Measurements from ENCODE around the gene ZNF398.

Gene ZNF398

DNA sequence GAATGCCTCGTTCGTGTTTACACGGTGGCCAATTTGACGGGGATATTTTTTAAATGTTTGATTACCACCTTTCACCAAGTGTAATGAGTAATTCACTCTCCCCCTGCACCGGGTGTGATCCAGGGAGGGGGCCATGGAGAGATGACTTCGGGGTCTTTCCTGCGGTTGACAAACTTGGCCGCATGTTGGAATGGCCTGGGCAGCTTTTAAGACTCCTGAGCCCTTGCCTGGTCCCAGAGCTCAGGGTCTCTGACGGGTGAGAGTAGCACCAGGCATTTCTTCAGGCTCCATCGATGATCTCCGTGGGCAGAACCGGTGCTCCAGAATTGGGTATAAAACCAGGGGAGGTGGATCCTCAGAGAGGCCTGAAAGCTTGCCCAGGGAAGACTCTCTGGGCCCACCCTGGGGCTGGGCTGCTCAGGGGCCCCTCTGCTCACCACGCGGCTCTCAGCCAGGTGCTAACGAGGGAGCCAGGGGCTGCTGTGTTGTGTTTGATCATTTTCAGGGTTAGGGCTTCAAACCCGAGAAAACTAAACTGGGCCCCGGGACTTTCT, 49.0 kb downstream of the ZNF398 start:
- no peak for DNase-seq (ENCODE audit: low read depth)

DNA sequence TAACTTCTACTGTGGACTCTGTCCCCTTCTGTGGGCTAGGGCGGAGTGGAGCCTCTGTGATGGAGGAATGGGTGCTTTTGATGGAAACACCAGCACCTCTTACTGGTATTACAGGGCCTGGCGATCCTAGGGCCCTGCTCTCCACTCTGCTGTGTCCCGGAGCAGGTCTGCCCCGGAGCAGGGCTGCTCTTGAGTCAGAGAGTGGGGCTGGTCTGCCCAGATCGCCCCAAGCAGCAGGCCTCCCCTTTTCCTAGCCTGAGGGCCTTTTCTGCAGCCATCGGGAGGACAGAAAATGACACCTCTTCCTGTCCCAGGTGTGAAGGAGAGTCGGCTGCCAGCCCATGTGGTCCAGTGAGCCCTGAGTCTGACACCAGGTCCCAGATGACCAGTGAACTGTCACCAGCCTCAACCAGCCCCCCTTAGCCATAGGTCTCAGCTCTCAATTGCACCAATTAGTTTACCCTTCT, 49.5 kb downstream of the ZNF398 start:
- DNase-seq (ENCODE audit: low read depth), result peak; percentile 47

DNA sequence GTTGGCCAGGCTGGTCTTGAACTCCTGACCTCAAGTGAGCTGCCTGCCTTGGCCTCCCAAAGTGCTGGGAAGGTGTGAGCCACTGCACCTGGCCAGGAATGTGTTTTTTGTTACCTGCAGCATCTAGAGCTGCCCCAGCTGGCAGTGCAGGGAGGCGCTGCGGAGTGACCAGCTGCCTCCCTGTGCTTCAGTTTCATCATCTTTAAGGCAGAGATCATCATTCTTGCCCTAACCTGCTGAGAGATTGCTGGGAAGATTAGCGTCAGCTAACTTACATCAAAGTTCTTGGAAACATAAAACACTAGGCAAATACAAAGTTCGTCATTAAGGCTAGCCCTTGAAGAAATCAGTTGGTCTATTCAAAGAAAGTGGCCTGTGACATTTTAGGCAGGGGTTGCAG, 50.4 kb downstream of the ZNF398 start:
- no peak for DNase-seq (ENCODE audit: low read depth)

GRCh38 chr7:149198161-149198816, 51.0 kb downstream of the ZNF398 start:
- DNase-seq (ENCODE audit: low read depth), result no peak

DNA sequence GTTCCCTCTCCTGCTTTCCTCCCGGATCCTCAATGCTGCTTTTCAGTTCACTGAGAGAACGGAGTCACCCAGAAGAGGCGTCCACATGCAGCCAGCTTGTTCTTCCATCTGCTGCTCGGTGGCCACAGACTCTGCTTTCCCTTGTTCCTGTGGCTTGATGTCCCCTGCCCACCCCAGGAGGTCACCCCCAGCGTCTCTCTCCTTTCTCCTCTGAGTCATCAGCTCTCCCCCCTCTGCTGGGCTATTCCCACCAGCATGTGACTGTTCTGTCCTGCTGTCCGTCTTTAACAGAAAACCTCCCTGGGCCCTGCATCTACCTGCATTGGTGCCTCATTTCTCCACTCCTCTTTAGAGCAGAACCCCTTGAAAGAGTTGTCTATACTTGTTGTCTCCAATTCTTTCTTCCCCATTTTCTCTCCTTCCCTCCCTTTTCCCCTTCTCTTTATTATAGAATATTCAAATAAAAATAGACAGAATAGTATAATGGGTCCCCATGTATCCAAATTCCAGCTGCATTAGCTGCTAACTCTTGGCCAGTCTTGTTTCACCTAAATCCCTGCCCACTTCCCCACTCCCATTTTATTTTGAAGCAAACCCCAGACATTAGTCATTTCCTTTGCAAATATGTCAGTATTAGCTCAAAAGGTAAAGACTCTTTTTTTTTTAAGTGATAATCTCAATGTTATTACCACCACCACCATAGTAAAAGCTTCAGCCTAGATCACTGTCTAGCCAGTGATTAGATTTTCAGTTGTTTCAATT, 52.2 kb downstream of the ZNF398 start:
- peak; percentile 16 for DNase-seq (ENCODE audit: low read depth)

DNA sequence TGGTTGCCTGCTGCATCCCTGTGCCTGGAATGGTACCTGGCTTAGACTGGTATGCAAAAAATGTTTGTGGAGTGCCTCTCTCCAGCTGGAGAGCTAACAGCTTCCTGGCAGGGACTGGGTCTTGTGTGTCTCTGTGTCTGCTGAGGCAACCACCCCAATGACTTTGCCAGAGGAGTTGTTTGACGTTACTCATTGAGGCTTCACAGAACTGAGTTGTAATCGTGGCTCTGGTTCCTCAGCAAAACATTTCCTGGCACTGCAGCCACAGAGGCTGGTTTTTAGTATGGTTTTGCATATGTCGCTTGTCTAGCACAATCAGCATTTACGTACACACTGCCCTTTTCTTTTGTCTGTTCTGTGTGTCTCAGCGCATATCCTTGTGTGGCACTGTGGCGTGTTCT, 55.6 kb downstream of the ZNF398 start:
- no peak for DNase-seq (ENCODE audit: low read depth)

DNA sequence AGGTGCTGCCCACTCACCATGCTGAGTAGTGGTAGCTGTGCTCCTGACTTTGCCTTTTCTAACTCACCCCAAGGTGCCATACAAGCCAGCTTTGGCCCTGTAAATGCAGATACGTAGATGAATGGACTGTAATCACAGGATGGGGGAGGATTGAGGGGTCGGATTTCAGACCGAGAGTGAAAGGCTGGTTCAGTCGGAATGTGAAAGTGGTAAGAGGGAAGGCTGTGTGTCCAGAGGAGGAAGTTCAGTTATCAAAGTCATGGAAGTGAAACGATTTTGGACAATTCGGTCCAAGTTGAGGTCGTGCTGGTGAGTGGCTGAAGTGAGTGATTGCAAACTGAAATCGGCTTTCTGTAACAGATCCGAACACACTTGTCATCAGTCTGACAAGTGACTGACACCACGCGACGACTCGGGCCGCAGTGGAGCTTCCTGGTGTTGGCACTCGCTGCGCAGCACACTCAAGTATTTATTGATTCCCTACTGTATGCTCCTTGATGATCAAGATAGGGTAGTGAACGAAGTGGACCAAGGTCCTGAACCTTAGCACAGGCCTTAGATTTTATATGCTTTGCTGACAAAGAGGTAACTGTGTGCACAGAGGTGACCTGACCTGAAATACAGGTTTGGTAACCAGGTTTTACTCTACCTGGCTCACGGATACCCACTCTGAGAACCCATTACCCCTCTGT, 58.6 kb downstream of the ZNF398 start:
- no peak for DNase-seq (ENCODE audit: low read depth)

- no peak for DNase-seq (ENCODE audit: low read depth)
These were observed 60.2 kb downstream of the ZNF398 start for GRCh38 chr7:149207324-149208035.

GRCh38 chr7:149209518-149210269, 62.4 kb downstream of the ZNF398 start:
- peak; percentile 80 for DNase-seq (ENCODE audit: low read depth)

DNA sequence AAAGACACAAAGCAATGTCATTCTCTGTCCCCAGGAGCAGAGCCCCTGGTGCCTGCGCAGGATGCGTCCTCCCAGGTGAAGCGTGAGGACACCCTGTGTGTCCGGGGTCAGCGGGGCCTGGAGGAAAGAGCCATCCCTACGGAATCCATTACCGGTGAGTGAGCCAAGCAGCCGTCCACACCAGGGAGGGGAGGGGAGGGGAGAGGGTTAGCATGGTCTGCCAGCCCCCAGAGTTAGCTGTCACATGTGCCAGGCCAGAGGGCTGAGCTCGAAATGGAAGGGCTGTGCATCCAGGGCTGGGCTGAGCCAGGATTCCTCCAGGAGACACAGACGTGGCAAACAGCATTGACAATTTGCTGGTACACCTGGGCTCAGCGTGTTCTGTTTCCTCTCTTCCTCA, 63.3 kb downstream of the ZNF398 start:
- DNase-seq (ENCODE audit: low read depth), result no peak

GRCh38 chr7:149214020-149214720, 66.9 kb downstream of the ZNF398 start:
- no peak for DNase-seq (ENCODE audit: low read depth)

DNA sequence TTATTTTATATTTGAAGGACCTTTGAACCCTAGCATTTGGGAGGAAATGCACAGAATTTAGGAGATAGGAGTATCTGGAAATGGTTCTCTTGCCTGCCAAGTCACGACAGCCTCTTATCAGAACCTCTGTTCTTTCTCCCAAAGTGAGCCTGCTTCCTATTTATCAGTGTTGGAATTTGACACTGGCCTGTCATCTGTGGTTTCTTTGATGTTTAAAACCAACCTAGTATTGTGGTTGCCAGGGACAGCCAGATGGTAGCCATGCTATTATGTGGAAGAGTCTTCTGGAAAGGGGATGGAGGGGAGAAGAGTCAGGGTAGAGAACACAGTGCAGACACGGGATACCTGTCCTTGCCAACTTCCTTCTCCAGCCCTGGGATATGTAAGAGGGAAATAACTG, 69.1 kb downstream of the ZNF398 start:
- no peak for DNase-seq (ENCODE audit: low read depth)

- DNase-seq (ENCODE audit: low read depth), result no peak
These were observed 70.3 kb downstream of the ZNF398 start for GRCh38 chr7:149217570-149217969.

GRCh38 chr7:149218469-149219420, 71.5 kb downstream of the ZNF398 start:
- peak; percentile 34 for DNase-seq (ENCODE audit: low read depth)

GRCh38 chr7:149220534-149220933, 73.3 kb downstream of the ZNF398 start:
- peak; percentile 96 for DNase-seq (ENCODE audit: low read depth)

DNA sequence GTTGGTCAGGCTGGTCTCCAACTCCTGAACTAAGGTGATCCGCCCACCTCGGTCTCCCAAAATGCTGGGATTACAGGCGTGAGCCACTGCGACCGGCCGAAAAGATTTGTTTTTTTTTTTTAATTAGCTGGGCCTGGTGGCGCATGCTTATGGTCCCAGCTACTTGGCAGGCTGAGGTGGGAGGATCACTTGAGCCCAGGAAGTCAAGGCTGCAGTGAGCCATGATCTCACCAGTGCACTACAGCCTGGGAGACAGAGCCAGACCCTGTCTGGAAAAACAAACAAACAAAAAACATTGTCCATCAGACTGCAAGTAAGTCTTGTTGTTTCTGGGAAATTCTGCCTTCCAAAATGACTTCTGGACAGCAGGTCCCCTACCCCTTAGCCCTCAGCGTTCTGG, 75.9 kb downstream of the ZNF398 start:
- no peak for DNase-seq (ENCODE audit: low read depth)

- no peak for DNase-seq (ENCODE audit: low read depth)
These were observed 76.5 kb downstream of the ZNF398 start for GRCh38 chr7:149223761-149224160.

DNA sequence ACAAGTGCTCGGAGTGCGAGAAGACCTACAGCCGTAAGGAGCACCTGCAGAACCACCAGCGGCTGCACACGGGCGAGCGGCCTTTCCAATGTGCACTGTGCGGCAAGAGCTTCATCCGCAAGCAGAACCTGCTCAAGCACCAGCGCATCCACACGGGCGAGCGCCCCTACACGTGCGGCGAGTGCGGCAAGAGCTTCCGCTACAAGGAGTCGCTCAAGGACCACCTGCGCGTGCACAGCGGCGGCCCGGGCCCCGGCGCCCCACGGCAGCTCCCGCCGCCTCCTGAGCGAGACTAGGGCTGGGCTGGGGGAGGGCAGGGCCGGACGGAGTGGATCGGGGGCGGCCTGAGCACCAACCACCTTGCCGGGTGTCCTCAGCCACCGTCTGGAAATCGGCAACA, 77.1 kb downstream of the ZNF398 start:
- DNase-seq (ENCODE audit: low read depth), result no peak

DNA sequence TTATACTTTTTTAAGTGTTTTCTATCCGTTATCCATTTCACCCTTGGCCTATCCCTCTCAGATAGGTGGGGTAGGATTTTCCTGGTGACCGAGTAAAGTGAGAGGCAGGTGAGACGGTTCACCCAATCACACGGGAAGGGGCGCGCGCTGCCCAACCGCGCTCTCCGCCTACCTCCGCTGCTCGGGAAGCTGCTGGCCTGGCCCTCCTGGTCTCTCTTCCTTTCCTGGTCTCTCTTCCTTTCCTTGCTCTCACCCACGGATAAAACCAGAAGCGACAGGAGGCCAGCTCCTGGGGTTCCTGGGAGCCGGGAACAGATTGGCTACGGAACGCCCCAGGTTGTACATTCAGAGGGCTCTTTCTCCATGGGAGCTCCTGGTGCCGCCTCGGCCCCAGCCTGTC, 77.9 kb downstream of the ZNF398 start:
- no peak for DNase-seq (ENCODE audit: low read depth)

DNA sequence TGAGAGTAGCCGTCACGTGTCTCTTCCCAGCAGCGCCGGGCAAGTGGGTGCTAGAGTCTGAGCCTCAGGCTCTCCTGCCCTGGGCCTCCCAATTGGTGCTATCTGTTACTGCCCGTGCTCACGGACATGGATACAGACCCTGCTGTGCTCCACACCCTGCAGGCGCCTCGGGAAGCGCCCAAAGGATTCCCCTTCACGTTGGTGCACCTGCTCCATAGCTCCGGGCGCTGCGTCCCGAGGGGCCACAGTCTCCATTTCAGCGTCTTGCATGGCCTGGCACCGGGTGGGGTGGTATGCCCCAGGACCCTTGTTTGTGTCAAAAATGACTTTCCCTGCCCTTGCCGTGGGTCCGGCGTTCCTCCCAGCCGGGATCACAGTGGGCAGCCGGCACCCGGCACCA, 78.4 kb downstream of the ZNF398 start:
- no peak for DNase-seq (ENCODE audit: low read depth)

Data from EH (cell line).